HG02588 (cell line): Measurements from ENCODE around the gene SWSAP1.
"Not testable (repeated sequence)": the region's sequence is repeated elsewhere in the genome, so short reads cannot be mapped to it uniquely, and the experiment has no call there.

Experiments
- ATAC-seq: cut with Tn5 transposase; IDR thresholded peaks from one replicate; pipeline ENCODE4 v1.9.1; 2021; ENCODE audit warnings: mild to moderate bottlenecking, moderate library complexity; ENCODE audit not compliant: unreplicated experiment

SWSAP1 gene

DNA sequence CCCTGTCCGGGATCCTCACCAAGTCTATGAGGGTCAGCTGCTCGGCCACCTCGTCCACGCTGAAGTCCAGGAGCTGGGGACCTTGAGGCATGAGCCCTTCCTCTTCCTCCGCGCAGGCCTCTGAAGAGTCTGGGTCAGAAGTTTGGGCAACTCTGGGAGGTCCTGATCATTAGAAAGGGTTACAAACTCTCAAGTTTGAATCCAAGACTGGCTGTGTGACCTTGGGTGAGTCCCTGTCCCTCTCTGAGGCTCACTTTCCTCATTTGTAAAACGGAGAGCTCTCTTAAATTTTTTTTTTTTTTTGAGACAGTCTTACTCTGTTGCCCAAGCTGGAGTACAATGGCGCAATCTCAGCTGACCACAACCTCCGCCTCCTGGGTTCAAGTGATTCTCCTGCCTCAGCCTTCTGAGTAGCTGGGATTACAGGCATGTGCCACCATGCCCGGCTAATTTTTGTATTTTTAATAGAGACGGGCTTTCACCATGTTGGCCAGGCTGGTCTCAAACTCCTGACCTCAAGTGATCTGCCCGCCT is 32.3 kb downstream of the SWSAP1 start:
- ATAC-seq = not testable (repeated sequence)

DNA sequence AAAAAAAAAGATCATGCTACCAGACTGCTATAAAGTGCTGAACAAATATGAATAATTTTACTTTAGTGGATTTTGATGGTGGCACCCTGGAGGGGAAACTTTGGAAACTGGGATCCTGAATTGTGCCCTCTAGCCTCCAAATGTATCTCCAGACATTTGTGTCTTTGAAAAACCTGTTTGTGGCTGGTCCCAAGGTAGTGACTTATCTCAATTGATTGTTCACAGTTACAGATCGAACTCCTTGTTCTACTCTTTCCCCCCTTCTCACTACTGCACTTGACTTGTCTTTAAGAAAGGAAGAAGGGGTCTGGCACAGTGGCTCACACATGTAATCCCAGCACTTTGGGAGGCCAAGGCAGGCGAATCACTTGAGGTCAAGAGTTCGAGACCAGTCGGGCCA is 34.1 kb downstream of the SWSAP1 start:
- no peak for ATAC-seq

DNA sequence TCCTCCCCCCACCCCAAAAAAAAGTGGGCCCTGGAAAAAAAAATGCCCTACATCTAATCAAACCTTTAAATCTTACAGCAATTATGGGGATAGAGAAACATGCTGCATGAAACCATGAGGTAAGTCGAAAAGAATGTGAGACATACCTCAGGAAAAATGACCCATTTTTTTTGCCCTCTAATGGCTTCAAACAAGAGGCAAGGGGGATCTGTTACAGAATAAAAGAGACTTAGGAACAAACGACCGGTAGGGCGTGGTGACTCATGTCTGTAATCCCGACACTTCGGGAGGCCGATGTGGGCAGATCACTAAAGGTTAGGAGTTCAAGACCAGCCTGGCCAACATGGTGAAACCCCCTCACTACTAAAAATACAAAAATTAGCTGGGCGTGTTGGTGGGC is 36.2 kb downstream of the SWSAP1 start:
- no peak for ATAC-seq

DNA sequence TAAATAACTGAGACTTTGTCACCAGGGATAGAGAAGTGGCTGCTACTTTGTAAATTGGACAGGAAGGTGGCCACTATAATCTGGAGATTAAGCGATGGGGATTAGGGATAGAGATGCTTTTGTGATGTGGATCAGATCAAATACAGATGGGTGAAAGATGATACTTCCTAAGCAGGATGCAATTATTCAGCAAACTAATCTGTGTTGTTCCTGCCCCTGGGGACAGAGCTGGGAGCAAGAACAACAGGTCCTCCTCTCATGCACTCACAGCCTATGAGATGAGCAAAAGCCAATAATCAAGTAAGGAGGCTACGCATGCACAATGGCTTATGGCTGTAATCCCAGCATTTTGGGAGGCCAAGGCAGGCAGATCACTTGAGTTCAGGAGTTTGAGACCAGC is 40.1 kb downstream of the SWSAP1 start:
- no peak for ATAC-seq

DNA sequence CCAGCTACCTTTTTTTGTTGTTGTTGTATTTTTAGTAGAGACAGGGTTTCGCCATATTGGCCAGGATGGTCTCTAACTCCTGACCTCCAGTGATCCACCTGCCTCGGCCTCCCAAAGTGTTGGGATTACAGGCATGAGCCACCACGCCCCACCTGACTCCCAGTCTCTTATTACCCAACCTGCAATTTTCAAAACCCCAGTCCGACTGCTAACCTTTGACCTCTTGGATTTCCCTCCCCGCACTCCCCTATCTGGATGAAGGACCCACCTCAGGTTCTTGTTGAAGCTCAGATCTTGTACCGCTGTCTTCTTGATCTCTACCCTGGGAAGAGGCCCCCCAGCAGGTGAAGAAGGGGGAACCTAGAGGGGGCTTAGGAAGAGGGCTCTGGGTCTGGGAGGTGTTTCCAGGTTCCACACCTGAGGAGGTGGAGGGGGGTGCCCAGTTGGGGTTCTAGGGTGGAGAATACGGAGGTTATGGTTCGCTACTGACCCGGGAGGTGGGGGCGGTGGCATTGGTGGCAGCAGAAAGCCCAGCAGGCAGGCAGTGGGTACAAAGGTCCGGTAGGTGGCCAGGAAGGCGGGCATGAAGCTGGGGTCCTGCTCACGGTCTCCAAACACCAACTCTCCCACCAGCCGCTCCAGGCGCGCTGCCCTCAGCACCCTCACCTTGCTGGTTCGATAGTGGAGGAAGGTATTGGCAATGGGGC is 42.0 kb downstream of the SWSAP1 start:
- ATAC-seq = no peak

DNA sequence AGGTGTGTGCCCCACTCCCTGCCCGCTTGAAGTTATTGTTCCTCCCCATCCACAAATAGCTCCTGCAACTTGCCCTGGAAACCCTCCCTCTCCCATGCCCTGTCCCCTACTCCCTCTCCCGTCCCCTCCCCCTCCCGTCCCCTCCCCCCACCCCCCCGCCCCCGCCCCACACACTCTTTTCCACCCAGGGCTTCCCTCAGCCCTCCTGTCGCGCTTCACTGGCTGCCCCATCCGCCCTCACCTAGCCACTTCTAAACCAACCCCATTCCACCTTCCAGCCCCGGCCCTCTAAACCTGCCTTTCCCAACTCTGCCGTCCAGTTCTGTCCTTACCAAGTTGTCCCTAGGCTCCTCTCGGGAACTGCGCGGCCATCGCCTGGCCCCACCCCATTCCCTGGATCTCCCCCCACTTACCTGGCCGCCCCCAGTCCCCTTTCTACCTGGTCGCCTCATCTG is 43.7 kb downstream of the SWSAP1 start:
- ATAC-seq = no peak

DNA sequence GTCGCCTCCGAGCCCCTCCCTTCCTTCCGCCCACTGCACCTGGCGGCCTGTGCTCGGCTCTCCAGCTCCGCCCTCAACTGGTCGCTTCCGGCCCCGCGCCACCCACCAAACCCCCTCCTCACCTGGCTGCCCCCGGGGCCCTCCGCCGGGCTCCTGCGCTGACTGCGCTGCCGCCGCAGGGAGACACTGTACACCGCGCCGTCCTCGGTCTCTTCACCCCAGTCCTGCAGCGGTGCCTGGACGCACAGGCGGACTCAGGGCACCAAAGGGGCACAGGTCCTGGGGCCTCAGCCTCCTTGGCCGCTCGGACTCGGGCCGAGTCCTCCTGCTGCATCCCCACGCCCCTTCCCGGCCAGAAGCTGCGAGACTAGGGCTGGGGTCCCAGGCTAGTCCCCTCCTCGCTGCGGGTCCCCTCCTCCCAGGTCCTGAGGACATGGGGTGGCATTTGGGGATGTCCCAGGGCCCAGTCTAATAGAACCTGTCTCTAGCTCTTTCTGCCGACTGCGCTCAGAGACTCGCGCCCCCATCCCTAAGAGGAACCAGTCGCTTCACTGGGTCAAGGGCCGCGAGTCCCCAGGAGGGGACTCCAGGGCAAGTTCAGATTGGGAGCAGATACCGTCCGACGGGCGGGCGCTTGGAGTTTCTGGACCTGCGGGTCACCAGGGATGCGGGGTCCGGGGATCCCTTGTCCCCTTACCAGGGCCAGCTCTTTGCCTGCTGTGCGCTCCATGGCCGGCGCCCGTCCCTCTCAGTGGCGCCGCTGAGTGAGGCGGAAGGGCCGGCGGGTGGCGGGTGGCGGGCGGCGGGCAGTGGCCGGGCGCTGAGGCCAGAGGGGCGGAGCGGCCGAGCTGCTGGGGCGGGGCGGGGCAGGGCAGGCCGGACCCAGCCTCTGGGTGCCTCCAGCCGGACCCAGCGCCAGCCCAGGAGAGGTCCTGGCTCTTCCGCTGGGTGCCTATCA is 44.4 kb downstream of the SWSAP1 start, which contains the start of gene RGL3:
Gene RGL3 (minus strand): TSS at position 766 of the 958 bp plus-strand sequence. CDS start 36 bp downstream, at position 730.
- no peak for ATAC-seq

DNA sequence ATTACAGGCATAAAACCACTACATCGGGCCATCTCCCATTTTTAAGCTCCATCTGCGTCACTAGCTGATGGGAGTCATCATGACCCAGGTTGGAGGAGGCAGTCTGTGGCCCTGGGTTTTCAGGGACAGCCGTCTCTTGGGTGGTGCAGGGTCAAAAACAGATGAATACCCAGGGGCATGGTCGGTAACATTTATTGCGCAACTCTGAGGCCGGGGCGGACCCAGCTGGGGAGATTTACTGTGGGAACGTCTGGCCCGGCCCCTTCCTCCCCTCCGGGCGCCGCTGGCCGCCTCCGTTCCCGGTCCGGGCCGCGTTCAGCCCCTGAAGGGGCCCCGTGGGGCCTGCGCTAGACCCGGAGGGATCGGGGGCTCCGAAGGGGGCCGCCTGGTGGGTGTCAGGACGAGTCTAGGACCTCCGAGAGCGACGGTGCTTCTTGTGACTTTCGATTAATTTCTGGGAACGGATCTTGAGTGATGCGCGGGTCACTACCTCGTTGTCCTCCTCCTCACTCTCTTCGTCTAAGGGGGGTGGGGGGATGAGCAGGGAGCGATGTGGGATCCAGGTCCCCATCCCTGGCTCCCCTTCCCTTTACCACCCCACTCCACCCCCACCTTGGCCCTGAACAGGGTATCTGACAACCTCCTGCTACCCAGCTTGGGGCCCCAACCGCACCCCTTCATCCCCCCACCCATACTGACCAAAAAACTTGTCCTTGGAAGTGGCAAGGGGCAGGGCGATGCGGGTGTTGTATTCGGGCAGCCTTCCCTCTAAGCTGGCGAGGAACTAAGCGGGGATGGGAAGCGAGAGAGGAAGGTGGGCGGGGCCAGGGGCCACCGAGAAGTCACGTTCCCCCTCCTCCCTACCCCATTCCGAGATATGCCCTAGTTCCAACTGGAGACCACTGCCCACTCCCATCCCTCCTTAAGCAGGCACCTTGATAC is 46.2 kb downstream of the SWSAP1 start:
- ATAC-seq = no peak

DNA sequence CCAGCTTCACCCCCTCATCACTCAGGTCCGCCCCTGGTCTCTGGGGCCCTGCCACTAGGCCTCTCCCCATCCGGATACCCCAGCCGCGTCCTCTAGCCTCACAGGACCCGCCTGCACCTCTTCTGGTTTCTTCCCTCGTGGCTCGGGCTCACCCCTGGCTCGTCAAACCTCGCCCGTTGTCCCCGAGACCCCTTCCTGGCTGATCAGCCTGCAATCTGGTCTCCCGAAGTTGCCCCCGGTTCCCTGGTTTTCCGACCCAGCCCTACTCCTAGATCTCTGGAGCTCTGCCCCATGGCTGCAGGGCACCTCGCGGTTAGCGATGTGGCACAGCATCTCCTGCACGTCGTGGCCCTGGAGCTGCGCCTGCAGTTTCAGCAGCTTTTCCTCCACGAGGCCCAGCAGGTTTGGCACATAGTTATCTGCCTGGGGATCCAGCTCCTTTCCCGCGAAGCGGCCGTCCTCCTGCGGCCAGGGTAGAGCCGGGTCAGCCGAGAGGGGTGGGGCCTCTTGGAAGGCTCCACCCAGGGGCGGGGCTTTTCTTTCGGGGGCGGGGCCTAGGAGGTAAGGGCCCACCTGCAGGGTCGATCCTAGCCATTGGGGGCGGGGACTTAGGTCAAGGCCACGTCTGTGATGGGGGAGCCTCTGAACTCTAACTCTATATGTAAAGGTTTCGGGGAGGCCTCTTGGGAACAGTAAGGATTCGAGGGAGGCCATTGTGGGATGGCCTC is 47.1 kb downstream of the SWSAP1 start:
- no peak for ATAC-seq

DNA sequence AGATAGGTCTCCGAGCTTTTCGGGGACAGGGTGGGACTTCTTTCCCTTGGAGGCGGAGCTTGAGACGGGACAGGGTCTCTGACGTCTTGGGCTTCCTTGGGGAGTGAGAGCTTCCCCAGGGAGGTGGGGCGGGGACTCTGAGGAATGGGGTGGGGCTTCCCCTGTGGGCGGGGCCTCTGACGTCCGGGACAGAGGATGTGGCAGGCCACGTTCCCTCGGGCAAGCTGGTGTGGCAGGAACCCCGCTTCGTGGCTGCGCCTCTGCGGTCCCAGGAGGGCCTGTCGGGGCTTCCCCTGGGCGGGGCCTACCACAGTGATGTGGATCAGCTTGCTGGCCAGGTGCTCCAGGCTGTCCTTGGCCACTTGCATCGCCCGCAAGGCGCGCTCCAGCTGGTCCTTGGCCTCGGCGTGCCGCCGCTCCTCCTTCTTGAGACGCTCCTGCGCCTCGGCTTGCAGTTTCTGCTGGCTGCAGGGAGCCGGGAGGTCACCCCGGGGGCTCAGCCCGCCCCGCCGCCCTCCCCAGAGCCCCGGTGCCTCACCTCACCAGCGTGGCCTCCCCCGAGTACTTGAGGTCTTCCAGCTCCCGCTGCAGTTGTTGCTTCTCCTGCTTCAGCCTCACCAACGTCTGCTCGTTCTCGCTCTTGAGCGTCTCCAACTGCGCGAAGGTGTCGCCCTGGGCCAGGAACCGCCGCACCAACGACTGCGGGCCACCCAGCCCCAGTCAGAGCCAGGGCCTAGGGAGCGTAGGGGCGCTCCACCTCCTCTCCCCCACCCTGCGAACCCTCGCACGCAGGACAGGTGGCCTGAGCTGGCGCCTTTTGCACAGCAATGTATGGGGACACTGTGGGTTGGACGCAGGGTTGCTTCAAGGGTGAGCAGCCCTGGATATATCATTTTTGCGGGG is 47.9 kb downstream of the SWSAP1 start:
- ATAC-seq = peak; percentile 53

DNA sequence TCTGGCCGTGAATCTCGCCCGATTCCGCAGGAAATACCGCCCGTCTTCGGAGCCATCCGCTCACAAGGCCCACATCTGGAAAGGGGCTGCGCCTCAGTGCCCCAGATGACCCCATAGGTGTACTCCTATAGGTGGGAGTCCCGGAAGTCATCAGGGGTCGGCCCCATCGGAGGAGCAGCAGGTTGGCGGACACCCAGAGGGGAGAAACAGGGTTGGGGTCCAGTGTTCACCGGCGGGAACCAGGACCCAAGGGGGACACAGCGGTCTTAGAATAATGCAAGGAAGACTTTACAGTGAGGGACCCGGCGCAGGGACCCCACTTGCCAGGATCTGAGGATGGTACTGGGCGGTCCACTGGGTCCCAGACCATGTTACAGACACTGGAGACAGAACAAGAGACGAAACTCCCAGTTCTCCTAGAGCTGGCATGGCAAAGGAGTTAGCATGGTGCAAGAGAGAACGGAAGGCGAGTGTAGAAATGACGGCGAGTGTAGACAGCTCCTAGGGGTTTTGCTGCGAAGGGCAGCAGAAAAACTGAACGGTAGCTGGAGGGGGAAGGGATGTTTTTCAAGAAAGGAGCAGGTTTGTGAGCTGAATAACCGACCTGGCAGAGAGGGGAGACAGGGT is 48.8 kb downstream of the SWSAP1 start:
- no peak for ATAC-seq

DNA sequence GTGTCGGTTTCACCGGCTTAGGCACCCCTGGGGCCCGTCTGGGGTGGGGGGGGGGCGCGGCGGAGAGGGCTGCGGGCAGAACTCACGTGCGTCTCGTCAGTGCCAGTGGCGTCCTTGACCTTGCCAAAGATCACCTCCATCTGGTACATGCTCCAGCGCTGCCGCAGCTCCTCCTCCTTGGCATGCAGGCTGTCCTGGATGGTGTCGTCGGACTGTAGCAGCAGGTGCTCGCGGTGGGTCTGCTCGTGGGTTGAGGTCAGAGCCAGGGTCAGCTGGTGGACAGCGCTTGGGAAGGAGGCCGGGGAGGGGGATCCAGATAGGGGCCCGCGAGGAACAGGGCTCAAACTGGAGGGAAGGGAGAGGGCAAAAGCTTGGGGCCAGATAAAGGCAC is 49.3 kb downstream of the SWSAP1 start:
- ATAC-seq = no peak
